Measurements from ENCODE around the gene FCSK. TPM values are rescaled to one million over a fixed set of nuclear protein-coding genes. Genes with fewer than 3 reads are reported as not detected.

The FCSK gene
- total RNA-seq, 6 experiments from 2014 or later, result 5.1 to 7.1 (median 6.1) TPM

- Mint-ChIP-seq H3K36me3 (ENCODE audit: low read depth) (no peaks in the 10 kb centered on the region), H3K27ac (no peak overlapping the region), H3K27me3 (ENCODE audit: insufficient read depth) (peaks cover 4% of the 10 kb centered on the region; the same call in 1 of the 2 replicates), H3K4me3 (no peak overlapping the region), H3K4me1 (ENCODE audit: low read depth) (no peaks in the 10 kb centered on the region), H3K9me3 (no peaks in the 10 kb centered on the region)
- DNase-seq, result no peak
- TF ChIP-seq CTCF (IDR thresholded peaks at IDR 0.05), result no peak
These were observed 12.3 kb downstream of the FCSK start for GRCh38 chr16:70466805-70467076.

DNA sequence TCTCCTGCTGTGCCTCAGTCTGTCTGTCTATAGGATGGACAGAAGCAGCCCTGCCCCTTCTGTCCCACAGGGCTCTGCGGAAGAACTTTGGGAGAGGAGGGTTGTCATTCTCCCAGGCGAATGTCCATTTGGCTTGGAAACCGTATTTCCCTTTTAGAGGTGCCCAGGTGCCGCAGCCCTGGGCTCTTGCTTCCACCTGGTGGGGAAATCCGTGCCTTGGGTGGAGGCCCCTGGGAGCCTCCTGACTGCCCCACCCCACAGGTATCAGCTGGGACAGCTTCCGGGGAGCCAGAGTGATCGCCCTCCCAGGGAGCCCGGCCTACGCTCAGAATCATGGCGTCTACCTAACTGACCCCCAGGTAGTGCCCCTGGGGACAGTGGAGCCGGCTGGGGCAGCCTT, 12.7 kb downstream of the FCSK start:
- TF ChIP-seq CTCF (IDR thresholded peaks at IDR 0.05), result no peak
- no peak for DNase-seq
- no peak overlapping the region for H3K27ac Mint-ChIP-seq
- no peaks in the 10 kb centered on the region for H3K36me3 Mint-ChIP-seq (ENCODE audit: low read depth)
- H3K27me3 Mint-ChIP-seq (ENCODE audit: insufficient read depth), result peaks cover 4% of the 10 kb centered on the region; the same call in 1 of the 2 replicates
- H3K9me3 Mint-ChIP-seq, result no peaks in the 10 kb centered on the region
- no peaks in the 10 kb centered on the region for H3K4me1 Mint-ChIP-seq (ENCODE audit: low read depth)
- H3K4me3 Mint-ChIP-seq, result no peak overlapping the region

DNA sequence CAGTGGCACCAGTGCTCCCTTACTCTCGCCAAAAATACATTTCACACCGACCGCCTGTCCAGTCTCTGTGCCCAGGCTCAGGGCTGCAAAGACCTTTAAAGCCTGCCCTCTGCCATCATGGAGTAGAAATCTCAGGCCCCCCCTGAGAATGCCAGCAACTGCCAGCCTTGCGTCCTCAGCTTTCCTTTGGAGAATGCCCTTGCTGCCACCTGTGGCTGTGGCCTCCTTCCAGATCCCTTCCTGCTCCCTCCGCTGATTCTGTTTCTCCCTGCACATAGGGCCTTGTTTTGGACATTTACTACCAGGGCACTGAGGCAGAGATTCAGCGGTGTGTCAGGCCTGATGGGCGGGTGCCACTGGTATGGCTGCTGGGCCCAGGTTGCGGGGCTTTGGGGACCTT, 13.2 kb downstream of the FCSK start:
- no peaks in the 10 kb centered on the region for H3K4me1 Mint-ChIP-seq (ENCODE audit: low read depth)
- H3K4me3 Mint-ChIP-seq, result no peak overlapping the region
- no peak for TF ChIP-seq CTCF (IDR thresholded peaks at IDR 0.05)
- H3K27me3 Mint-ChIP-seq (ENCODE audit: insufficient read depth), result peaks cover 4% of the 10 kb centered on the region; the same call in 1 of the 2 replicates
- H3K36me3 Mint-ChIP-seq (ENCODE audit: low read depth), result no peaks in the 10 kb centered on the region
- no peak overlapping the region for H3K27ac Mint-ChIP-seq
- H3K9me3 Mint-ChIP-seq, result no peaks in the 10 kb centered on the region
- no peak for DNase-seq

DNA sequence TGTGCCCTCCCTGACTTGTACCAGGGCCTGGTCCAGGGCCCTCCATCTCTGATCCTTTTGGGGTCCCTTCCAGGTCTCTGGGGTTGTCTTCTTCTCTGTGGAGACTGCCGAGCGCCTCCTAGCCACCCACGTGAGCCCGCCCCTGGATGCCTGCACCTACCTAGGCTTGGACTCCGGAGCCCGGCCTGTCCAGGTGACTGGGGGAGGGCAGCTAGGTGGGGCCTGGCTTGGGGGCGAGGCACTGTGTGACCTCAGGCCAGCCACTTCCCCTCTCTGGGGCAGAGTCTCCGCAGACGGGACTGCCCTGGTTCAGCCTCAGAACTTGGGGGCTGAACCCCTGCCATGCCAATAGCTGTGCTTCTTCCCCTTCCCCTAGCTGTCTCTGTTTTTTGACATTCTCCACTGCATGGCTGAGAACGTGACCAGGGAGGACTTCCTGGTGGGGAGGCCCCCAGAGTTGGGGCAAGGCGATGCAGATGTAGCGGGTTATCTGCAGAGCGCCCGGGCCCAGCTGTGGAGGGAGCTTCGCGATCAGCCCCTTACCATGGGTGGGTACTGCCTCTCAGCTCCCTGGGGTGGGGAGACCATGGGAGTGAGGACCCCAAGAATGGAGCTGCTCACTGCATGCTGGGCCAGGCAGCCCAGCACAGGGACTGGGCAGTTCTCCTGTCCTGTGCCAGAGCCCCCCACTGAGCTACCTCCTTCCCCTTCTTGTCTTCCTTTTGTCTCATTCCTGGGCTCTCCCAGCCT, 14.6 kb downstream of the FCSK start:
- no peak for DNase-seq
- TF ChIP-seq CTCF (IDR thresholded peaks at IDR 0.05), result no peak
- no peaks in the 10 kb centered on the region for H3K9me3 Mint-ChIP-seq
- no peak overlapping the region for H3K27ac Mint-ChIP-seq
- no peaks in the 10 kb centered on the region for H3K4me1 Mint-ChIP-seq (ENCODE audit: low read depth)
- H3K27me3 Mint-ChIP-seq (ENCODE audit: insufficient read depth), result peaks cover 6% of the 10 kb centered on the region; the same call in 1 of the 2 replicates
- H3K4me3 Mint-ChIP-seq, result no peak overlapping the region
- no peaks in the 10 kb centered on the region for H3K36me3 Mint-ChIP-seq (ENCODE audit: low read depth)

GRCh38 chr16:70470141-70470926, 15.9 kb downstream of the FCSK start:
- H3K9me3 Mint-ChIP-seq, result no peaks in the 10 kb centered on the region
- TF ChIP-seq CTCF (IDR thresholded peaks at IDR 0.05), result no peak
- no peaks in the 10 kb centered on the region for H3K4me1 Mint-ChIP-seq (ENCODE audit: low read depth)
- peaks cover 6% of the 10 kb centered on the region; the same call in 1 of the 2 replicates for H3K27me3 Mint-ChIP-seq (ENCODE audit: insufficient read depth)
- no peaks in the 10 kb centered on the region for H3K36me3 Mint-ChIP-seq (ENCODE audit: low read depth)
- DNase-seq, result no peak
- H3K27ac Mint-ChIP-seq, result no peak overlapping the region
- no peak overlapping the region for H3K4me3 Mint-ChIP-seq
